Mesenchymal stem cell (in vitro differentiated cells and primary cell): Measurements from ENCODE around the gene TAF4.

Source experiments
- DNase-seq: peaks from one replicate; pipeline ENCODE4 v3.0.0-alpha.2; 2013
- H2AFZ ChIP-seq: one replicate; pipeline ENCODE4 v1.6.1; 2013; ENCODE audit warnings: low read depth, mild to moderate bottlenecking, control low read depth, inconsistent platforms, low read length, moderate library complexity
- H2AK5ac ChIP-seq: 2 replicates; pipeline ENCODE4 v1.6.1; 2013; ENCODE audit warnings: low read length, moderate library complexity, mild to moderate bottlenecking, inconsistent platforms; ENCODE audit not compliant: severe bottlenecking
- H2BK120ac ChIP-seq: one replicate; pipeline ENCODE4 v1.6.1; 2013; ENCODE audit warnings: low read depth, mild to moderate bottlenecking, inconsistent platforms, low read length, moderate library complexity
- H2BK12ac ChIP-seq, 2 experiments: one replicate each; pipeline ENCODE4 v1.6.1; 2013; ENCODE audit warnings: inconsistent platforms in 2 of 2, low read length in 2 of 2, mild to moderate bottlenecking in 2 of 2, moderate library complexity in 2 of 2, control low read depth in 1 of 2
- H2BK15ac ChIP-seq: one replicate; pipeline ENCODE4 v1.6.1; 2013; ENCODE audit warnings: mild to moderate bottlenecking, low read depth, inconsistent platforms; ENCODE audit not compliant: poor library complexity, severe bottlenecking
- H2BK5ac ChIP-seq: 2 replicates; pipeline ENCODE4 v1.6.1; 2013; ENCODE audit warnings: low read depth, mild to moderate bottlenecking, low read length, control low read depth, inconsistent platforms; ENCODE audit not compliant: poor library complexity, severe bottlenecking
- H3K14ac ChIP-seq, 2 experiments: one replicate each; pipeline ENCODE4 v1.6.1; 2013; ENCODE audit warnings: inconsistent platforms in 2 of 2, low read length in 2 of 2, control low read depth in 1 of 2, mild to moderate bottlenecking in 1 of 2, moderate library complexity in 1 of 2
- H3K18ac ChIP-seq, 2 experiments: one replicate each; pipeline ENCODE4 v1.6.1; 2013; ENCODE audit warnings: inconsistent platforms in 2 of 2, low read length in 2 of 2, control low read depth in 1 of 2, low read depth in 1 of 2, mild to moderate bottlenecking in 1 of 2
- H3K23ac ChIP-seq, 2 experiments: one replicate each; pipeline ENCODE4 v1.6.1; 2013; ENCODE audit warnings: inconsistent platforms in 2 of 2, low read length in 2 of 2, mild to moderate bottlenecking in 2 of 2, moderate library complexity in 2 of 2, control low read depth in 1 of 2
- H3K27ac ChIP-seq: 2 replicates; pipeline ENCODE4 v1.5.1; 2013; ENCODE audit warnings: mild to moderate bottlenecking, moderate library complexity, low read length, control low read depth, inconsistent platforms; ENCODE audit not compliant: poor library complexity, severe bottlenecking
- H3K27me3 ChIP-seq, 2 experiments: 2 replicates each; pipeline versions ENCODE4 v1.6.1 to v1.7.0; 2013; ENCODE audit warnings: low read length in 2 of 2, mild to moderate bottlenecking in 2 of 2, moderate library complexity in 2 of 2, control low read depth in 1 of 2, inconsistent platforms in 1 of 2; ENCODE audit not compliant: control insufficient read depth in 1 of 2, insufficient read depth in 1 of 2
- H3K36me3 ChIP-seq, 2 experiments: 2 replicates each; pipeline versions ENCODE4 v1.6.1 to v1.7.0; 2013; ENCODE audit warnings: low read length in 2 of 2, control low read depth in 1 of 2, inconsistent platforms in 1 of 2, low read depth in 1 of 2, mild to moderate bottlenecking in 1 of 2; ENCODE audit not compliant: insufficient read depth in 2 of 2, control insufficient read depth in 1 of 2
- H3K4ac ChIP-seq, 2 experiments: one replicate each; pipeline ENCODE4 v1.6.1; 2013; ENCODE audit warnings: inconsistent platforms in 2 of 2, low read length in 2 of 2, mild to moderate bottlenecking in 2 of 2, moderate library complexity in 2 of 2, control low read depth in 1 of 2, low read depth in 1 of 2
- H3K4me1 ChIP-seq: 2 replicates; pipeline ENCODE4 v1.6.1; 2013; ENCODE audit warnings: low read depth, low read length, control low read depth; ENCODE audit not compliant: control insufficient read depth, insufficient read depth
- H3K4me2 ChIP-seq: 2 replicates; pipeline ENCODE4 v1.6.1; 2013; ENCODE audit warnings: low read length, mild to moderate bottlenecking, inconsistent platforms; ENCODE audit not compliant: poor library complexity, severe bottlenecking
- H3K4me3 ChIP-seq, 2 experiments: 2 replicates each; pipeline versions ENCODE4 v1.5.1 to v1.7.0; 2013; ENCODE audit warnings: low read length in 2 of 2, mild to moderate bottlenecking in 2 of 2, control low read depth in 1 of 2, low read depth in 1 of 2; ENCODE audit not compliant: insufficient read depth in 1 of 2
- H3K79me1 ChIP-seq: replicated peaks from 2 replicates; pipeline ENCODE4 v1.6.1; 2013; ENCODE audit warnings: mild to moderate bottlenecking, control low read depth, low read length, inconsistent platforms; ENCODE audit not compliant: poor library complexity, severe bottlenecking
- H3K9ac ChIP-seq: 2 replicates; pipeline ENCODE4 v1.7.0; 2013; ENCODE audit warnings: mild to moderate bottlenecking, low read length, moderate library complexity
- H3K9me3 ChIP-seq: 2 replicates; pipeline ENCODE4 v1.7.0; 2013; ENCODE audit warnings: mild to moderate bottlenecking, low read length; ENCODE audit not compliant: control insufficient read depth
- H4K8ac ChIP-seq: one replicate; pipeline ENCODE4 v1.6.1; 2013; ENCODE audit warnings: inconsistent platforms, mild to moderate bottlenecking, low read length, moderate library complexity
- H4K91ac ChIP-seq: one replicate; pipeline ENCODE4 v1.6.1; 2013; ENCODE audit warnings: mild to moderate bottlenecking, low read length, inconsistent platforms
- WGBS: methylation state at CpG from one replicate; pipeline ENCODE4 v1.1.7; 2013; ENCODE audit warnings: mixed read lengths; 5-methylcytosine and 5-hydroxymethylcytosine counted together

Gene TAF4

GRCh38 chr20:62105592-62105991 is 39.9 kb upstream of the TAF4 start:
- Histone ChIP-seq H3K4me2 (no peak overlapping the region), H2BK15ac (no peak overlapping the region), H3K27me3 (no peaks in the 10 kb centered on the region), H4K91ac (no peak overlapping the region), H3K27ac (no peak overlapping the region), H3K36me3 (no peaks in the 10 kb centered on the region), H3K14ac (no peak overlapping the region), H2AK5ac (no peak overlapping the region), H3K9me3 (peaks cover 44% of the 10 kb centered on the region), H2AFZ (no peak overlapping the region), H3K9ac (no peak overlapping the region), H3K4me3 (no peak overlapping the region), H3K4ac (no peak overlapping the region), H2BK12ac (no peak overlapping the region), H3K18ac (no peak overlapping the region), H3K23ac (no peak overlapping the region), H2BK120ac (no peak overlapping the region), H3K4me1 (no peaks in the 10 kb centered on the region), H3K79me1 (no peaks in the 10 kb centered on the region), H2BK5ac (no peak overlapping the region), H4K8ac (no peak overlapping the region)
- DNase-seq, result no peak
- WGBS, result 85% methylated on average over 5 of the region's 5 CpGs

GRCh38 chr20:62104791-62105345 is 39.2 kb upstream of the TAF4 start:
- Histone ChIP-seq H3K27ac (no peak overlapping the region), H3K14ac (no peak overlapping the region), H3K4me1 (no peaks in the 10 kb centered on the region), H2BK120ac (no peak overlapping the region), H2BK12ac (no peak overlapping the region), H3K9ac (no peak overlapping the region), H3K4ac (no peak overlapping the region), H2AFZ (no peak overlapping the region), H3K4me3 (no peak overlapping the region), H3K9me3 (peaks cover 46% of the 10 kb centered on the region), H2AK5ac (no peak overlapping the region), H2BK15ac (no peak overlapping the region), H2BK5ac (no peak overlapping the region), H3K36me3 (no peaks in the 10 kb centered on the region), H3K79me1 (no peaks in the 10 kb centered on the region), H3K4me2 (no peak overlapping the region), H3K27me3 (no peaks in the 10 kb centered on the region), H4K91ac (no peak overlapping the region), H4K8ac (no peak overlapping the region), H3K18ac (no peak overlapping the region), H3K23ac (no peak overlapping the region)
- no peak for DNase-seq
- WGBS, result 71% methylated on average over 5 of the region's 7 CpGs

- Histone ChIP-seq H3K4me2 (no peak overlapping the region), H3K36me3 (no peaks in the 10 kb centered on the region), H3K9ac (no peak overlapping the region), H2BK120ac (no peak overlapping the region), H4K8ac (no peak overlapping the region), H2BK12ac (no peak overlapping the region), H3K4ac (no peak overlapping the region), H3K9me3 (peaks cover 46% of the 10 kb centered on the region), H3K4me1 (no peaks in the 10 kb centered on the region), H2AFZ (no peak overlapping the region), H2AK5ac (no peak overlapping the region), H3K27ac (no peak overlapping the region), H2BK5ac (no peak overlapping the region), H3K23ac (no peak overlapping the region), H4K91ac (no peak overlapping the region), H3K79me1 (no peaks in the 10 kb centered on the region), H3K4me3 (no peak overlapping the region), H3K18ac (no peak overlapping the region), H3K14ac (no peak overlapping the region), H2BK15ac (no peak overlapping the region), H3K27me3 (no peaks in the 10 kb centered on the region)
- 68% methylated on average over 15 of the region's 15 CpGs for WGBS
- no peak for DNase-seq
Observed at GRCh38 chr20:62104234-62104789, 38.6 kb upstream of the TAF4 start.

GRCh38 chr20:62103508-62104233 is 38.0 kb upstream of the TAF4 start:
- H3K27me3 ChIP-seq, result no peaks in the 10 kb centered on the region
- no peak overlapping the region for H3K18ac ChIP-seq
- peaks cover 42% of the 10 kb centered on the region for H3K9me3 ChIP-seq
- H3K4me2 ChIP-seq, result no peak overlapping the region
- H3K79me1 ChIP-seq, result no peaks in the 10 kb centered on the region
- no peak for DNase-seq
- 84% methylated on average over 21 of the region's 21 CpGs for WGBS
- no peaks in the 10 kb centered on the region for H3K36me3 ChIP-seq
- H2AFZ ChIP-seq, result no peak overlapping the region
- no peak overlapping the region for H2BK120ac ChIP-seq
- H3K4ac ChIP-seq, result no peak overlapping the region
- H4K8ac ChIP-seq, result no peak overlapping the region
- no peak overlapping the region for H3K4me3 ChIP-seq
- H2BK5ac ChIP-seq, result no peak overlapping the region
- H3K27ac ChIP-seq, result no peak overlapping the region
- no peak overlapping the region for H2BK15ac ChIP-seq
- no peak overlapping the region for H4K91ac ChIP-seq
- no peak overlapping the region for H3K9ac ChIP-seq
- H2BK12ac ChIP-seq, result no peak overlapping the region
- H3K14ac ChIP-seq, result no peak overlapping the region
- no peaks in the 10 kb centered on the region for H3K4me1 ChIP-seq
- H3K23ac ChIP-seq, result no peak overlapping the region
- H2AK5ac ChIP-seq, result no peak overlapping the region
